Ishikawa (cell line): ENCODE measurements around the gene PACSIN3.

Experiments used
- CEBPB ChIP-seq: IDR thresholded peaks from 2 replicates; pipeline ENCODE4 v1.6.1; 2012
- EGR1 ChIP-seq: IDR thresholded peaks from 2 replicates; pipeline ENCODE4 v1.6.1; 2012
- EP300 ChIP-seq: IDR thresholded peaks from 2 replicates; pipeline ENCODE4 v1.6.1; 2012; ENCODE audit warnings: borderline replicate concordance
- FOXM1 ChIP-seq: IDR thresholded peaks from 2 replicates; pipeline ENCODE4 v1.6.1; 2012; ENCODE audit warnings: low read depth, borderline replicate concordance
- MAX ChIP-seq: IDR thresholded peaks from 2 replicates; pipeline ENCODE4 v1.6.1; 2012
- NFIC ChIP-seq: IDR thresholded peaks from 2 replicates; pipeline ENCODE4 v1.6.1; 2012
- RAD21 ChIP-seq: IDR thresholded peaks from 2 replicates; pipeline ENCODE4 v1.6.1; 2012; ENCODE audit warnings: low read depth
- TAF1 ChIP-seq: IDR thresholded peaks from 2 replicates; pipeline ENCODE4 v1.6.1; 2012; ENCODE audit warnings: low read depth, mild to moderate bottlenecking
- TCF12 ChIP-seq: IDR thresholded peaks from 2 replicates; pipeline ENCODE4 v1.6.1; 2012; ENCODE audit warnings: low read depth
- TEAD4 ChIP-seq: IDR thresholded peaks from 2 replicates; pipeline ENCODE4 v1.6.1; 2012
- YY1 ChIP-seq: IDR thresholded peaks from 2 replicates; pipeline ENCODE4 v1.6.1; 2012; ENCODE audit warnings: low read depth
- ZBTB7A ChIP-seq: IDR thresholded peaks from 2 replicates; pipeline ENCODE4 v1.6.1; 2012; ENCODE audit warnings: low read depth
- TF ChIP-seq, protein P1 (sequence below): IDR thresholded peaks from 2 replicates; pipeline ENCODE4 v1.6.1; 2012; ENCODE audit warnings: low read depth, mild to moderate bottlenecking
- TF ChIP-seq, protein P2 (sequence below): IDR thresholded peaks from 2 replicates; pipeline ENCODE4 v1.6.1; 2012

- TF ChIP-seq, protein P1, sequence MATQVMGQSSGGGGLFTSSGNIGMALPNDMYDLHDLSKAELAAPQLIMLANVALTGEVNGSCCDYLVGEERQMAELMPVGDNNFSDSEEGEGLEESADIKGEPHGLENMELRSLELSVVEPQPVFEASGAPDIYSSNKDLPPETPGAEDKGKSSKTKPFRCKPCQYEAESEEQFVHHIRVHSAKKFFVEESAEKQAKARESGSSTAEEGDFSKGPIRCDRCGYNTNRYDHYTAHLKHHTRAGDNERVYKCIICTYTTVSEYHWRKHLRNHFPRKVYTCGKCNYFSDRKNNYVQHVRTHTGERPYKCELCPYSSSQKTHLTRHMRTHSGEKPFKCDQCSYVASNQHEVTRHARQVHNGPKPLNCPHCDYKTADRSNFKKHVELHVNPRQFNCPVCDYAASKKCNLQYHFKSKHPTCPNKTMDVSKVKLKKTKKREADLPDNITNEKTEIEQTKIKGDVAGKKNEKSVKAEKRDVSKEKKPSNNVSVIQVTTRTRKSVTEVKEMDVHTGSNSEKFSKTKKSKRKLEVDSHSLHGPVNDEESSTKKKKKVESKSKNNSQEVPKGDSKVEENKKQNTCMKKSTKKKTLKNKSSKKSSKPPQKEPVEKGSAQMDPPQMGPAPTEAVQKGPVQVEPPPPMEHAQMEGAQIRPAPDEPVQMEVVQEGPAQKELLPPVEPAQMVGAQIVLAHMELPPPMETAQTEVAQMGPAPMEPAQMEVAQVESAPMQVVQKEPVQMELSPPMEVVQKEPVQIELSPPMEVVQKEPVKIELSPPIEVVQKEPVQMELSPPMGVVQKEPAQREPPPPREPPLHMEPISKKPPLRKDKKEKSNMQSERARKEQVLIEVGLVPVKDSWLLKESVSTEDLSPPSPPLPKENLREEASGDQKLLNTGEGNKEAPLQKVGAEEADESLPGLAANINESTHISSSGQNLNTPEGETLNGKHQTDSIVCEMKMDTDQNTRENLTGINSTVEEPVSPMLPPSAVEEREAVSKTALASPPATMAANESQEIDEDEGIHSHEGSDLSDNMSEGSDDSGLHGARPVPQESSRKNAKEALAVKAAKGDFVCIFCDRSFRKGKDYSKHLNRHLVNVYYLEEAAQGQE: no peak
- TF ChIP-seq ZBTB7A (no peak), EP300 (no peak), RAD21 (no peak), TAF1 (no peak), MAX (no peak), TCF12 (no peak), TEAD4 (no peak), EGR1 (no peak), CEBPB (no peak), YY1 (no peak), FOXM1 (no peak), NFIC (no peak)
- TF ChIP-seq, protein P2, sequence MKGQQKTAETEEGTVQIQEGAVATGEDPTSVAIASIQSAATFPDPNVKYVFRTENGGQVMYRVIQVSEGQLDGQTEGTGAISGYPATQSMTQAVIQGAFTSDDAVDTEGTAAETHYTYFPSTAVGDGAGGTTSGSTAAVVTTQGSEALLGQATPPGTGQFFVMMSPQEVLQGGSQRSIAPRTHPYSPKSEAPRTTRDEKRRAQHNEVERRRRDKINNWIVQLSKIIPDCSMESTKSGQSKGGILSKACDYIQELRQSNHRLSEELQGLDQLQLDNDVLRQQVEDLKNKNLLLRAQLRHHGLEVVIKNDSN: no peak
Measured at GRCh38 chr11:47187723-47188122, 1.5 kb upstream of the PACSIN3 start.
